Ovary (tissue), 3 donors: Measurements from ENCODE around the gene FRMPD2.
"Not testable (repeated sequence)": the region's sequence is repeated elsewhere in the genome, so short reads cannot be mapped to it uniquely, and the experiment has no call there.

Source experiments
- EP300 ChIP-seq: sonication (generic); formaldehyde crosslinking; IDR thresholded peaks from one replicate; pipeline ENCODE4 v1.6.1; 2017; ENCODE audit warnings: antibody characterized with exemption
- POLR2A ChIP-seq: fragments of 450-650 bp; IDR thresholded peaks from one replicate; pipeline ENCODE4 v1.6.1; 2017; ENCODE audit warnings: antibody characterized with exemption, mild to moderate bottlenecking, moderate library complexity
- TF ChIP-seq, protein P1 (sequence below), 3 donors: fragments of 450-650 bp in 2 of 3; fragments of 200-600 bp in 1 of 3; IDR thresholded peaks; one replicate each; pipeline versions ENCODE4 v1.5.1 to v1.8.0; 2016 to 2022; ENCODE audit warnings: antibody characterized with exemption in 3 of 3, mild to moderate bottlenecking in 1 of 3
- donor health status: DM: no; HTN: no; CAD: no.

DNA sequence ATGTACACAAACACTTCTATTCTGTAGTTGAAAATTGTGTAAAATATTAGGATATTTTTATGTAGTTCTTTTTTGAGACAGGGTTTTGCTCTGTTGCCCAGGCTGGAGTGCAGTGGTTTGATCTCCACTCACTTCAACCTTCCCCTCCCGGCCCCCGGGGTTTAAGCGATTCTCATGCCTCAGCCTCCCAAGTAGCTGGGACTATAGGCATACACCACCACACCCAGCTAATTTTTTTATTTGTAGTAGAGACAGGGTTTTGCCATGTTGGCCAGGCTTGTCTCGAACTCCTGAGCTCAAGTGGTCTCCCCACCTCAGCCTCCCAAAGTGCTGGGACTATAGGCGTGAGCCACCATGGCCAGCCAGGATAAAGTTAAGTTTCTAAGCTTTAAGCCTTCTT is 30.6 kb downstream of the FRMPD2 start:
- not testable (repeated sequence) for TF ChIP-seq EP300, POLR2A
- TF ChIP-seq, protein P1, sequence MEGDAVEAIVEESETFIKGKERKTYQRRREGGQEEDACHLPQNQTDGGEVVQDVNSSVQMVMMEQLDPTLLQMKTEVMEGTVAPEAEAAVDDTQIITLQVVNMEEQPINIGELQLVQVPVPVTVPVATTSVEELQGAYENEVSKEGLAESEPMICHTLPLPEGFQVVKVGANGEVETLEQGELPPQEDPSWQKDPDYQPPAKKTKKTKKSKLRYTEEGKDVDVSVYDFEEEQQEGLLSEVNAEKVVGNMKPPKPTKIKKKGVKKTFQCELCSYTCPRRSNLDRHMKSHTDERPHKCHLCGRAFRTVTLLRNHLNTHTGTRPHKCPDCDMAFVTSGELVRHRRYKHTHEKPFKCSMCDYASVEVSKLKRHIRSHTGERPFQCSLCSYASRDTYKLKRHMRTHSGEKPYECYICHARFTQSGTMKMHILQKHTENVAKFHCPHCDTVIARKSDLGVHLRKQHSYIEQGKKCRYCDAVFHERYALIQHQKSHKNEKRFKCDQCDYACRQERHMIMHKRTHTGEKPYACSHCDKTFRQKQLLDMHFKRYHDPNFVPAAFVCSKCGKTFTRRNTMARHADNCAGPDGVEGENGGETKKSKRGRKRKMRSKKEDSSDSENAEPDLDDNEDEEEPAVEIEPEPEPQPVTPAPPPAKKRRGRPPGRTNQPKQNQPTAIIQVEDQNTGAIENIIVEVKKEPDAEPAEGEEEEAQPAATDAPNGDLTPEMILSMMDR (IDR thresholded peaks at IDR 0.05): not testable (repeated sequence)
